ENCODE measurements around the gene KCTD8.

GRCh38 chr4:44279469-44279868, 169.1 kb downstream of the KCTD8 start:
- no peak for TF ChIP-seq CTCF (IDR thresholded peaks at IDR 0.05)
- no peak for TF ChIP-seq POLR2A (IDR thresholded peaks at IDR 0.05)
- no peak for TF ChIP-seq POLR2AphosphoS5 (IDR thresholded peaks at IDR 0.05; ENCODE audit: insufficient read depth in 1 of 2, low read depth in 1 of 2)
